IMR-90 (cell line): ENCODE data around the gene ZNF480. TPM values are rescaled to one million over a fixed set of nuclear protein-coding genes. Genes with fewer than 3 reads are reported as not detected.

Source experiments
- microRNA-seq, 2 experiments: library from miRNA; stranded (forward) in 1 of 2; unstranded in 1 of 2; fragments of 10-50 nt in 1 of 2; fragments of <30 nt in 1 of 2; gene quantifications in 1 of 2; microRNA quantifications in 1 of 2; one replicate each; pipeline versions ENCODE3 to v1.1.0; 2013 to 2020; ENCODE audit not compliant: insufficient read depth in 1 of 2, insufficient read length in 1 of 2, unreplicated experiment in 1 of 2
- polyA plus RNA-seq, 3 experiments: library from polyadenylated mRNA; depleted of rRNA; stranded (reverse); fragments of >200 nt; gene quantifications; 2 replicates each; pipeline ENCODE4 v1.2.3, GENCODE V29; 2012; ENCODE audit warnings: low replicate concordance in 1 of 3
- small RNA-seq, 5 experiments: library from RNA; depleted of rRNA; stranded (forward); fragments of <200 nt; gene quantifications; one replicate each; pipeline ENCODE3, GENCODE V24; 2012
- total RNA-seq: library from RNA; depleted of rRNA; stranded (reverse); fragments of >200 nt; gene quantifications from 2 replicates; pipeline ENCODE4 v1.2.3, GENCODE V29; 2012; rRNA removed

ZNF480 gene
- total and polyA plus RNA-seq, 2 of the 4 experiments (the other 2 are of a cell fraction), result 6.3 to 10.9 TPM

Small RNA genes lying within 50 kb of the gene (microRNA-seq; reads per million reads assigned to microRNA genes)
- gene MIR643 (ENCODE audit: insufficient read depth in 1 of 2, insufficient read length in 1 of 2, unreplicated experiment in 1 of 2) (1.0 to 1.8 reads per million in 2 experiments), gene RF00019 (ENCODE audit: insufficient read depth, insufficient read length) (not detected)

Small RNA genes lying within 50 kb of the gene (small RNA-seq; reads per million reads assigned to genes)
- gene MIR643 (0 to 18.4 (median 11.9) reads per million in 5 experiments), gene RF00019 (0 reads per million in 5 experiments)

Other genes with a start within 250 kb of the ZNF480 start
- gene ZNF432, start 248.3 kb upstream of the ZNF480 start, total RNA-seq, result 12.4 and 12.8 TPM in 2 replicates
- 3.2 and 4.5 TPM in 2 replicates for gene ZNF432, start 248.3 kb upstream of the ZNF480 start, polyA plus RNA-seq (2012; rRNA removed)
- 25.8 and 28.9 TPM in 2 replicates for gene ZNF841, start 201.4 kb upstream of the ZNF480 start, total RNA-seq
- 6.0 and 8.5 TPM in 2 replicates for gene ZNF841, start 201.4 kb upstream of the ZNF480 start, polyA plus RNA-seq (2012; rRNA removed)
- 13.3 and 13.6 TPM in 2 replicates for gene ZNF616, start 157.2 kb upstream of the ZNF480 start, total RNA-seq
- gene ZNF616, start 157.2 kb upstream of the ZNF480 start, polyA plus RNA-seq (2012; rRNA removed), result 2.0 and 2.8 TPM in 2 replicates
- gene ZNF836, start 125.5 kb upstream of the ZNF480 start, total RNA-seq, result 4.1 and 5.0 TPM in 2 replicates
- 1.1 and 1.4 TPM in 2 replicates for gene ZNF836, start 125.5 kb upstream of the ZNF480 start, polyA plus RNA-seq (2012; rRNA removed)
- gene PPP2R1A, start 107.1 kb upstream of the ZNF480 start, total RNA-seq, result 137 and 173 TPM in 2 replicates
- gene PPP2R1A, start 107.1 kb upstream of the ZNF480 start, polyA plus RNA-seq (2012; rRNA removed), result 250 and 292 TPM in 2 replicates
- gene ZNF766, start 27.6 kb upstream of the ZNF480 start, total RNA-seq, result 18.9 and 20.4 TPM in 2 replicates
- 3.4 and 4.9 TPM in 2 replicates for gene ZNF766, start 27.6 kb upstream of the ZNF480 start, polyA plus RNA-seq (2012; rRNA removed)
- 3.6 TPM in 2 replicates for gene ZNF610, start 39.1 kb downstream of the ZNF480 start, total RNA-seq
- 1.1 and 1.6 TPM in 2 replicates for gene ZNF610, start 39.1 kb downstream of the ZNF480 start, polyA plus RNA-seq (2012; rRNA removed)
- gene ZNF880, start 72.8 kb downstream of the ZNF480 start, total RNA-seq, result 28.9 and 40.3 TPM in 2 replicates
- gene ZNF880, start 72.8 kb downstream of the ZNF480 start, polyA plus RNA-seq (2012; rRNA removed), result 14.3 and 17.4 TPM in 2 replicates
- 14.3 and 16.4 TPM in 2 replicates for gene ZNF528, start 100.7 kb downstream of the ZNF480 start, total RNA-seq
- gene ZNF528, start 100.7 kb downstream of the ZNF480 start, polyA plus RNA-seq (2012; rRNA removed), result 10.1 and 14.3 TPM in 2 replicates
- gene ZNF534, start 132.0 kb downstream of the ZNF480 start, total RNA-seq, result not detected in 2 replicates
- not detected in 2 replicates for gene ZNF534, start 132.0 kb downstream of the ZNF480 start, polyA plus RNA-seq (2012; rRNA removed)
- gene ZNF578, start 156.4 kb downstream of the ZNF480 start, total RNA-seq, result 2.8 and 4.1 TPM in 2 replicates
- 1.2 and 1.4 TPM in 2 replicates for gene ZNF578, start 156.4 kb downstream of the ZNF480 start, polyA plus RNA-seq (2012; rRNA removed)
- 19.9 and 22.8 TPM in 2 replicates for gene ZNF808, start 230.5 kb downstream of the ZNF480 start, total RNA-seq
- 2.3 and 3.6 TPM in 2 replicates for gene ZNF808, start 230.5 kb downstream of the ZNF480 start, polyA plus RNA-seq (2012; rRNA removed)